HepG2 (cell line): ENCODE measurements around the gene ANKS1A. TPM values are rescaled to one million over a fixed set of nuclear protein-coding genes. Genes with fewer than 3 reads are reported as not detected.

Experiments
- ATAC-seq: fragments of 200-7000 bp; cut with Tn5 transposase; 3 replicates; pipeline ENCODE4 v1.9.1; 2020; ENCODE audit warnings: mild to moderate bottlenecking, moderate library complexity
- BruUV-seq: library from RNA; stranded (reverse); fragments of 400-500 nt; replicated peaks from 2 replicates; lab custom pipeline; 2021; lab: Mats Ljungman, UMichigan
- CTCF ChIA-PET: fragments of 300-600 bp; formaldehyde crosslinking; extraction: SDS; loops from one replicate; lab custom pipeline; 2021; ENCODE audit warnings: low total read pairs, inconsistent platforms, low intra/inter-chr PET ratio; lab: Yijun Ruan, JAX
- POLR2A ChIA-PET: fragments of 350-600 bp; sonication (Branson Sonifier 250); formaldehyde crosslinking; loops from one replicate; lab custom pipeline; 2020; ENCODE audit warnings: antibody characterized with exemption, inconsistent platforms; lab: Yijun Ruan, JAX
- DNase-seq: peaks from one replicate; pipeline ENCODE4 v3.0.0-alpha.2; 2015; ENCODE audit warnings: low spot score
- FAIRE-seq: peaks from 3 replicates; lab custom pipeline; 2011; peaks lifted over from hg19 to GRCh38; lab: Jason Lieb, UNC
- H2AFZ ChIP-seq: one replicate; pipeline ENCODE4 v1.6.1; 2011; ENCODE audit warnings: low read length, inconsistent platforms
- H3K27ac ChIP-seq: fragments of 300-600 bp; 3 replicates; pipeline ENCODE4 v1.8.0; 2011; ENCODE audit warnings: mixed run types, mild to moderate bottlenecking, mixed read lengths, low read length, inconsistent platforms; ENCODE audit not compliant: insufficient read depth; ENCODE audit errors: extremely low read length
- H3K27me3 ChIP-seq, 2 experiments: fragments of 200-600 bp in 1 of 2; 2 replicates in 1 of 2; 3 replicates in 1 of 2; pipeline versions ENCODE4 v1.6.0 to v1.8.0; 2011; ENCODE audit warnings: low read length in 2 of 2, mild to moderate bottlenecking in 2 of 2, moderate library complexity in 2 of 2, inconsistent platforms in 1 of 2; ENCODE audit not compliant: insufficient read depth in 2 of 2, control insufficient read depth in 1 of 2
- H3K36me3 ChIP-seq, 2 experiments: fragments of 200-600 bp in 1 of 2; replicated peaks in 1 of 2; 2 replicates in 1 of 2; 3 replicates in 1 of 2; pipeline versions ENCODE4 v1.5.1 to v1.8.0; 2011; ENCODE audit warnings: low read length in 2 of 2, inconsistent platforms in 1 of 2; ENCODE audit not compliant: insufficient read depth in 2 of 2, control insufficient read depth in 1 of 2
- H3K4me1 ChIP-seq: 2 replicates; pipeline ENCODE4 v1.5.1; 2012; ENCODE audit warnings: low read length, inconsistent platforms; ENCODE audit not compliant: insufficient read depth
- H3K4me2 ChIP-seq: 2 replicates; pipeline ENCODE4 v1.6.0; 2011; ENCODE audit warnings: low read depth, low read length, inconsistent platforms
- H3K4me3 ChIP-seq, 3 experiments: fragments of 200-600 bp in 1 of 3; sonication (generic), shearing (Covaris generic) in 1 of 3; replicated peaks in 1 of 3; 2 replicates each; pipeline ENCODE4 v1.5.1; 2011 to 2016; ENCODE audit warnings: low read length in 3 of 3, inconsistent platforms in 2 of 3, low read depth in 2 of 3, mild to moderate bottlenecking in 2 of 3, control low read depth in 1 of 3, mixed read lengths in 1 of 3; ENCODE audit not compliant: insufficient read depth in 1 of 3
- H3K79me2 ChIP-seq: one replicate; pipeline ENCODE4 v1.6.1; 2011; ENCODE audit warnings: low read length, inconsistent platforms; ENCODE audit not compliant: insufficient read depth
- H3K9ac ChIP-seq: 2 replicates; pipeline ENCODE4 v1.6.0; 2011; ENCODE audit warnings: mild to moderate bottlenecking, low read depth, low read length, inconsistent platforms; ENCODE audit not compliant: insufficient read depth
- H3K9me3 ChIP-seq: 2 replicates; pipeline ENCODE4 v1.5.1; 2012; ENCODE audit warnings: mild to moderate bottlenecking, low read length
- H4K20me1 ChIP-seq: 2 replicates; pipeline ENCODE4 v1.6.0; 2011; ENCODE audit warnings: inconsistent platforms, mild to moderate bottlenecking, low read length, moderate library complexity; ENCODE audit not compliant: insufficient read depth
- CTCF ChIP-seq: sonication (generic); formaldehyde crosslinking; IDR thresholded peaks from 2 replicates; pipeline ENCODE4 v1.5.0; 2020; ENCODE audit warnings: mild to moderate bottlenecking, missing genetic modification reagents, moderate library complexity
- KDM5A ChIP-seq: fragments of 200-600 bp; sonication (generic); IDR thresholded peaks from 2 replicates; pipeline ENCODE4 v1.7.0; 2018; ENCODE audit warnings: antibody characterized with exemption, mild to moderate bottlenecking, low read length, borderline replicate concordance
- LBX2 ChIP-seq: sonication (generic); formaldehyde crosslinking; IDR thresholded peaks from 2 replicates; pipeline ENCODE4 v1.5.0; 2020; ENCODE audit warnings: missing genetic modification reagents, mild to moderate bottlenecking, borderline replicate concordance
- MEF2D ChIP-seq: sonication (generic); formaldehyde crosslinking; IDR thresholded peaks from 2 replicates; pipeline ENCODE4 v1.5.1; 2020; ENCODE audit warnings: mild to moderate bottlenecking, missing genetic modification reagents
- NFYB ChIP-seq: sonication (generic); formaldehyde crosslinking; IDR thresholded peaks from 2 replicates; pipeline ENCODE4 v1.4.0; 2020; ENCODE audit warnings: missing genetic modification reagents
- PRDM10 ChIP-seq: sonication (generic); formaldehyde crosslinking; IDR thresholded peaks from 2 replicates; pipeline ENCODE4 v1.4.0; 2020; ENCODE audit warnings: low read depth, missing genetic modification reagents
- SIN3A ChIP-seq: IDR thresholded peaks from 2 replicates; pipeline ENCODE4 v1.6.1; 2011; ENCODE audit warnings: low read depth, mild to moderate bottlenecking, control low read depth, low read length, borderline replicate concordance
- SIX4 ChIP-seq: sonication (generic); formaldehyde crosslinking; IDR thresholded peaks from 2 replicates; pipeline ENCODE4 v1.4.0; 2020; ENCODE audit warnings: missing genetic modification reagents
- SMC3 ChIP-seq: IDR thresholded peaks from 2 replicates; pipeline ENCODE4 v1.6.1; 2011; ENCODE audit warnings: low read length, improper control_type of control experiment
- YY1 ChIP-seq: IDR thresholded peaks from 2 replicates; pipeline ENCODE4 v1.6.1; 2011; ENCODE audit warnings: low read length, low read depth, moderate library complexity, mild to moderate bottlenecking; ENCODE audit not compliant: insufficient read depth, insufficient replicate concordance
- ZBTB33 ChIP-seq: sonication (generic); formaldehyde crosslinking; IDR thresholded peaks from 2 replicates; pipeline ENCODE4 v1.4.0; 2020; ENCODE audit warnings: missing genetic modification reagents
- ZNF207 ChIP-seq: fragments of 450-650 bp; IDR thresholded peaks from 2 replicates; pipeline ENCODE4 v1.6.1; 2016; ENCODE audit warnings: antibody characterized with exemption, borderline replicate concordance
- ZNF331 ChIP-seq: sonication (generic); formaldehyde crosslinking; IDR thresholded peaks from 2 replicates; pipeline ENCODE4 v1.4.0; 2020; ENCODE audit warnings: missing genetic modification reagents
- ZNF44 ChIP-seq: sonication (generic); formaldehyde crosslinking; IDR thresholded peaks from 2 replicates; pipeline ENCODE4 v1.5.1; 2020; ENCODE audit warnings: mild to moderate bottlenecking, missing genetic modification reagents
- ZNF7 ChIP-seq: IDR thresholded peaks from 2 replicates; pipeline ENCODE4 v1.6.1; 2016; ENCODE audit warnings: missing biosample characterization, missing genetic modification reagents
- WGBS: methylation state at CpG from one replicate; pipeline ENCODE4 v1.1.6; 2017; ENCODE audit warnings: low lambda C conversion rate; 5-methylcytosine and 5-hydroxymethylcytosine counted together
- in situ Hi-C: cut with HindIII; loops from 2 replicates; pipeline ENCODE4 v1.10.0; 2017; ENCODE audit warnings: low pct_unique_long_range_greater_than_20kb; ENCODE audit not compliant: extremely low pct_ligation_motif_present
- intact Hi-C: fragments of 100-400 bp; cut with micrococcal nuclease; formaldehyde crosslinking; loops from one replicate; pipeline ENCODE4 v1.10.0; 2022; ENCODE audit not compliant: unreplicated experiment
- polyA plus RNA-seq, 8 experiments: library from polyadenylated mRNA; depleted of rRNA in 3 of 8; stranded (reverse) in 7 of 8; unstranded in 1 of 8; fragments of >200 nt; fragmentation: Illumina TruSeq in 4 of 8; extraction: Trizol in 4 of 8; gene quantifications; 2 replicates each; pipeline versions ENCODE4 v1.2.1 to v1.2.3, GENCODE V29; 2011 to 2016; ENCODE audit warnings: low read depth in 4 of 8, missing spikeins in 1 of 8, mixed read lengths in 1 of 8; ENCODE audit not compliant: insufficient read depth in 1 of 8
- total RNA-seq, 5 experiments: library from RNA; depleted of rRNA; stranded (reverse); fragments of >200 nt; fragmentation: Illumina TruSeq; extraction: Trizol; gene quantifications; 2 replicates each; pipeline ENCODE4 v1.2.3, GENCODE V29; 2016; ENCODE audit warnings: low read depth in 1 of 5

ANKS1A gene
- total and polyA plus RNA-seq, 2 of the 13 experiments (the other 11 are each of a cell fraction or from before 2014, with no cell fraction given): 7.2 to 15.1 TPM

- WGBS: 98% methylated on average over 6 of the region's 7 CpGs
- ATAC-seq: peak; percentile 82
- no peak for TF ChIP-seq PRDM10 (CRISPR knock-in tag)
- TF ChIP-seq ZNF331 (CRISPR knock-in tag): no peak
- TF ChIP-seq YY1: no peak
- TF ChIP-seq MEF2D (CRISPR knock-in tag): no peak
- TF ChIP-seq NFYB (CRISPR knock-in tag): no peak
- TF ChIP-seq KDM5A: no peak
- no peak for TF ChIP-seq SIX4 (CRISPR knock-in tag)
- no peak for TF ChIP-seq ZNF7
- peak; percentile 83 for TF ChIP-seq ZBTB33
- TF ChIP-seq LBX2 (CRISPR knock-in tag): no peak
- TF ChIP-seq SIN3A: no peak
- no peak for TF ChIP-seq SMC3
- TF ChIP-seq ZNF44 (CRISPR knock-in tag): no peak
- 0 out of 2 replicates have a peak, but pooled peaks have one; percentile 34 for TF ChIP-seq CTCF (CRISPR knock-in tag)
- no peak for TF ChIP-seq ZNF207
Observed at GRCh38 chr6:34858681-34859080, 30.4 kb upstream of the ANKS1A start.

More at GRCh38 chr6:34858681-34859080, 30.4 kb upstream of the ANKS1A start:
- Histone ChIP-seq H2AFZ (no peak overlapping the region), H3K4me2 (no peak overlapping the region), H3K9me3 (no peaks in the 10 kb centered on the region), H3K9ac (no peak overlapping the region), H3K79me2 (no peaks in the 10 kb centered on the region), H3K27ac (no peak overlapping the region), H4K20me1 (no peaks in the 10 kb centered on the region), H3K4me3 (no peak overlapping the region), H3K27me3 (no peaks in the 10 kb centered on the region), H3K4me1 (no peaks in the 10 kb centered on the region), H3K36me3 (peaks cover 48 to 74% of the 10 kb centered on the region in 2 experiments)
- intact Hi-C loops (no loop called here), in situ Hi-C loops (no loop called here)
- POLR2A ChIA-PET: no interaction called here
- BruUV-seq: no TSS peak
- DNase-seq (peak; percentile 23), FAIRE-seq (no peak)
- CTCF ChIA-PET: no interaction called here
